ENCODE results near the gene ZKSCAN7.

GRCh38 chr3:44510000-44510368 lies 45.0 kb upstream of the ZKSCAN7 start:
- no peak for TF ChIP-seq POLR2AphosphoS5 (IDR thresholded peaks at IDR 0.05)
- TF ChIP-seq, protein P1, sequence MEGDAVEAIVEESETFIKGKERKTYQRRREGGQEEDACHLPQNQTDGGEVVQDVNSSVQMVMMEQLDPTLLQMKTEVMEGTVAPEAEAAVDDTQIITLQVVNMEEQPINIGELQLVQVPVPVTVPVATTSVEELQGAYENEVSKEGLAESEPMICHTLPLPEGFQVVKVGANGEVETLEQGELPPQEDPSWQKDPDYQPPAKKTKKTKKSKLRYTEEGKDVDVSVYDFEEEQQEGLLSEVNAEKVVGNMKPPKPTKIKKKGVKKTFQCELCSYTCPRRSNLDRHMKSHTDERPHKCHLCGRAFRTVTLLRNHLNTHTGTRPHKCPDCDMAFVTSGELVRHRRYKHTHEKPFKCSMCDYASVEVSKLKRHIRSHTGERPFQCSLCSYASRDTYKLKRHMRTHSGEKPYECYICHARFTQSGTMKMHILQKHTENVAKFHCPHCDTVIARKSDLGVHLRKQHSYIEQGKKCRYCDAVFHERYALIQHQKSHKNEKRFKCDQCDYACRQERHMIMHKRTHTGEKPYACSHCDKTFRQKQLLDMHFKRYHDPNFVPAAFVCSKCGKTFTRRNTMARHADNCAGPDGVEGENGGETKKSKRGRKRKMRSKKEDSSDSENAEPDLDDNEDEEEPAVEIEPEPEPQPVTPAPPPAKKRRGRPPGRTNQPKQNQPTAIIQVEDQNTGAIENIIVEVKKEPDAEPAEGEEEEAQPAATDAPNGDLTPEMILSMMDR (IDR thresholded peaks at IDR 0.05 in 8 of 11, conservative IDR thresholded peaks at IDR 0.05 in 3 of 11): no peak
